Measurements from ENCODE around the gene SERPINA12.

DNA sequence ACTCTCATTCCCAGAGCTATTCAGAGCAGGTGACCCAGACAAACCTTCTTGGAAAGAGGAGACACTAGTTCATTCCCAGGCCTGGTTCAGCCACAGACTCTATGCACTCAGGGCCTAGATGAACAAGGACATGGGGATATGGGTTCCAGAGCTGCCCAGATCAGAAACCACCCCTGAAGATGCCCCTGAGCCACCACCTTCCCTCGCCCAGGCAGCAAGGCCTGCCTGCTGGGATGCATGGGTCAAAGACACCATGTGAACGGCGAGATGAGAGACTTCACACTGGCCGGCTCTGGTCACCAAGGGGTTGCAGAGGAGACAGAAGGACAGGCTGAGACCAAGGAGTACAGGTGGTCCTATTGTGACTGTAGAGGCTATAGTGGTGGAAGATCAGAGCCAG, 4.1 kb downstream of the SERPINA12 start:
- no peak for TF ChIP-seq POLR2A (IDR thresholded peaks at IDR 0.05)
- TF ChIP-seq, protein P1, sequence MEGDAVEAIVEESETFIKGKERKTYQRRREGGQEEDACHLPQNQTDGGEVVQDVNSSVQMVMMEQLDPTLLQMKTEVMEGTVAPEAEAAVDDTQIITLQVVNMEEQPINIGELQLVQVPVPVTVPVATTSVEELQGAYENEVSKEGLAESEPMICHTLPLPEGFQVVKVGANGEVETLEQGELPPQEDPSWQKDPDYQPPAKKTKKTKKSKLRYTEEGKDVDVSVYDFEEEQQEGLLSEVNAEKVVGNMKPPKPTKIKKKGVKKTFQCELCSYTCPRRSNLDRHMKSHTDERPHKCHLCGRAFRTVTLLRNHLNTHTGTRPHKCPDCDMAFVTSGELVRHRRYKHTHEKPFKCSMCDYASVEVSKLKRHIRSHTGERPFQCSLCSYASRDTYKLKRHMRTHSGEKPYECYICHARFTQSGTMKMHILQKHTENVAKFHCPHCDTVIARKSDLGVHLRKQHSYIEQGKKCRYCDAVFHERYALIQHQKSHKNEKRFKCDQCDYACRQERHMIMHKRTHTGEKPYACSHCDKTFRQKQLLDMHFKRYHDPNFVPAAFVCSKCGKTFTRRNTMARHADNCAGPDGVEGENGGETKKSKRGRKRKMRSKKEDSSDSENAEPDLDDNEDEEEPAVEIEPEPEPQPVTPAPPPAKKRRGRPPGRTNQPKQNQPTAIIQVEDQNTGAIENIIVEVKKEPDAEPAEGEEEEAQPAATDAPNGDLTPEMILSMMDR (IDR thresholded peaks at IDR 0.05) = no peak
- TF ChIP-seq POLR2AphosphoS5 (IDR thresholded peaks at IDR 0.05) = no peak
